Neural cell (in vitro differentiated cells): Measurements from ENCODE around the gene DNM3.

Experiments
- CTCF ChIP-seq: fragments of 450-650 bp; IDR thresholded peaks from 2 replicates; pipeline ENCODE4 v1.5.1; 2014; ENCODE audit warnings: antibody characterized with exemption, mild to moderate bottlenecking, moderate library complexity; ENCODE audit not compliant: poor library complexity, severe bottlenecking
- EP300 ChIP-seq: fragments of 450-650 bp; conservative IDR thresholded peaks from 2 replicates; pipeline ENCODE4 v1.6.1; 2014; ENCODE audit warnings: antibody characterized with exemption, mild to moderate bottlenecking, moderate library complexity; ENCODE audit not compliant: poor library complexity, severe bottlenecking
- EZH2 ChIP-seq: fragments of 200-600, 300-800 bp; shearing (Covaris generic), sonication (generic); IDR thresholded peaks from 2 replicates; pipeline ENCODE4 v1.6.1; 2014; ENCODE audit warnings: antibody characterized with exemption, low read length, borderline replicate concordance, mild to moderate bottlenecking; ENCODE audit not compliant: insufficient read depth, poor library complexity, severe bottlenecking
- POLR2AphosphoS5 ChIP-seq: IDR thresholded peaks from 2 replicates; pipeline ENCODE4 v1.6.1; 2012
- RAD21 ChIP-seq: fragments of 450-650 bp; conservative IDR thresholded peaks from 2 replicates; pipeline ENCODE4 v1.6.1; 2014; ENCODE audit warnings: antibody characterized with exemption, mild to moderate bottlenecking, moderate library complexity
- SMC3 ChIP-seq: fragments of 450-650 bp; conservative IDR thresholded peaks from 2 replicates; pipeline ENCODE4 v1.6.1; 2014; ENCODE audit warnings: antibody characterized with exemption, mild to moderate bottlenecking, moderate library complexity; ENCODE audit not compliant: poor library complexity
- TAF1 ChIP-seq: IDR thresholded peaks from 2 replicates; pipeline ENCODE4 v1.6.1; 2012; ENCODE audit warnings: low read depth

DNA sequence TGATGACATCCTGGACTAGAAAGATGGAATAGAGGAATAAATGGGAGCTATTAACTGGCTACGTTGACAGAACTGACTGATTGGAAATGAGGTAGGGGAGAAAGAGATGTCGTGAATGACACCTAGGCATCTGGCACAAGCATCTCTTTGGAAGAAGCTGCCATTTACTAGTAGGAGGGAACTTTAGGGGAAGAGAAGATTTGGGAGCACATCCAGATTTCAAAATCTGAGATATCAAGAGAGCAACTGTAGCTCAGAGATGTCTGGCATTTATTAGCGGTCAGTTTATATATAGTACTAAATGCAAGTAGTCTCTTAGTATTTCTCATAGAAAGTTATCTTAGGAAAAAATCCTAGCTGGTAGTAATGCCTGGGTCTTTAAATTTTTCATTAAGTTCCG is 447.3 kb downstream of the DNM3 start:
- TF ChIP-seq TAF1 = no peak
- no peak for TF ChIP-seq EP300
- no peak for TF ChIP-seq EZH2
- no peak for TF ChIP-seq RAD21
- TF ChIP-seq CTCF = no peak
- TF ChIP-seq SMC3 = no peak
- no peak for TF ChIP-seq POLR2AphosphoS5
